ENCODE measurements around the gene UVRAG.

DNA sequence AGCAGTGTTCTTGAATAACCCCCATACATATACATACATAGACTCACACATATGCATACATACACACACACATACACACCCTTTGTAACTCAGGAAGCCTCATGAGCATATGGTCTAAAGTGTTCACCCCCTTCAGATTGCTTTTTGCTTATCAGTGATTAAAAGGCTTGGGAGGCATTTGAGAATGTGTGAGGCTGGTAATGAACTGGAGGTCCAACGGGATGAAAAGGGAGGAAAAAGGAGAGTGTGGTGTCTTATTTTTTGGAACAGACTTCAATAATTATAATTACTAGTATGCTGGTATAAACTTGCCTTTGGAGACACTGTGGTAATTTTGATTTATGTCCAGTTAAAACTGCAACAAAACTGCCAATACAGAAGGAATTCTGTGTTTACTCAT is 124.5 kb downstream of the UVRAG start:
- TF ChIP-seq, protein P1, sequence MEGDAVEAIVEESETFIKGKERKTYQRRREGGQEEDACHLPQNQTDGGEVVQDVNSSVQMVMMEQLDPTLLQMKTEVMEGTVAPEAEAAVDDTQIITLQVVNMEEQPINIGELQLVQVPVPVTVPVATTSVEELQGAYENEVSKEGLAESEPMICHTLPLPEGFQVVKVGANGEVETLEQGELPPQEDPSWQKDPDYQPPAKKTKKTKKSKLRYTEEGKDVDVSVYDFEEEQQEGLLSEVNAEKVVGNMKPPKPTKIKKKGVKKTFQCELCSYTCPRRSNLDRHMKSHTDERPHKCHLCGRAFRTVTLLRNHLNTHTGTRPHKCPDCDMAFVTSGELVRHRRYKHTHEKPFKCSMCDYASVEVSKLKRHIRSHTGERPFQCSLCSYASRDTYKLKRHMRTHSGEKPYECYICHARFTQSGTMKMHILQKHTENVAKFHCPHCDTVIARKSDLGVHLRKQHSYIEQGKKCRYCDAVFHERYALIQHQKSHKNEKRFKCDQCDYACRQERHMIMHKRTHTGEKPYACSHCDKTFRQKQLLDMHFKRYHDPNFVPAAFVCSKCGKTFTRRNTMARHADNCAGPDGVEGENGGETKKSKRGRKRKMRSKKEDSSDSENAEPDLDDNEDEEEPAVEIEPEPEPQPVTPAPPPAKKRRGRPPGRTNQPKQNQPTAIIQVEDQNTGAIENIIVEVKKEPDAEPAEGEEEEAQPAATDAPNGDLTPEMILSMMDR (IDR thresholded peaks at IDR 0.05), result no peak
- TF ChIP-seq POLR2A (IDR thresholded peaks at IDR 0.05), result no peak
